Fibroblast of mammary gland (primary cell): ENCODE measurements around the gene G6PC1.
"Not testable (repeated sequence)": the region's sequence is repeated elsewhere in the genome, so short reads cannot be mapped to it uniquely, and the experiment has no call there.

ENCODE experiments used
- DNase-seq: peaks from one replicate; pipeline ENCODE4 v3.0.0-alpha.2; 2010; ENCODE audit warnings: low read depth
- H3K4me3 ChIP-seq: 2 replicates; pipeline ENCODE4 v1.5.1; 2011; ENCODE audit warnings: low read depth, mild to moderate bottlenecking, low read length, moderate library complexity; ENCODE audit not compliant: control insufficient read depth
- CTCF ChIP-seq: conservative IDR thresholded peaks from 2 replicates; pipeline ENCODE4 v1.5.1; 2011; ENCODE audit warnings: low read depth, low read length, inconsistent platforms; ENCODE audit not compliant: control insufficient read depth, insufficient read depth

Gene G6PC1

GRCh38 chr17:42908872-42909700 is 8.5 kb downstream of the G6PC1 start:
- no peak for TF ChIP-seq CTCF
- H3K4me3 ChIP-seq: no peak overlapping the region
- DNase-seq: no peak

- no peak for TF ChIP-seq CTCF
These were observed 12.9 kb downstream of the G6PC1 start for GRCh38 chr17:42913522-42913921.

GRCh38 chr17:42913981-42914617 is 13.5 kb downstream of the G6PC1 start:
- no peak for TF ChIP-seq CTCF
- H3K4me3 ChIP-seq: no peak overlapping the region
- no peak for DNase-seq

More at GRCh38 chr17:42913522-42913921, 12.9 kb downstream of the G6PC1 start:
- H3K4me3 ChIP-seq: no peak overlapping the region
- peak; percentile 23 for DNase-seq

- not testable (repeated sequence) for H3K4me3 ChIP-seq, DNase-seq
These were observed 14.7 kb downstream of the G6PC1 start for GRCh38 chr17:42915288-42915687.

GRCh38 chr17:42916388-42917235 is 16.0 kb downstream of the G6PC1 start:
- not testable (repeated sequence) for H3K4me3 ChIP-seq, DNase-seq

GRCh38 chr17:42917236-42917603 is 16.6 kb downstream of the G6PC1 start:
- DNase-seq: no peak
- no peak for TF ChIP-seq CTCF
- no peak overlapping the region for H3K4me3 ChIP-seq

GRCh38 chr17:42918902-42919521 is 18.4 kb downstream of the G6PC1 start:
- DNase-seq: no peak
- no peak overlapping the region for H3K4me3 ChIP-seq

GRCh38 chr17:42919522-42920077 is 19.0 kb downstream of the G6PC1 start:
- not testable (repeated sequence) for H3K4me3 ChIP-seq

More at GRCh38 chr17:42918902-42919521, 18.4 kb downstream of the G6PC1 start:
- TF ChIP-seq CTCF: no peak

More at GRCh38 chr17:42919522-42920077, 19.0 kb downstream of the G6PC1 start:
- DNase-seq: not testable (repeated sequence)
